ENCODE data around the gene CFAP54. TPM values are rescaled to one million over a fixed set of nuclear protein-coding genes. Genes with fewer than 3 reads are reported as not detected.

CFAP54 gene
- total RNA-seq, 1 experiment from 2014 or later = 0.64 TPM

GRCh38 chr12:96812153-96812552, 322.8 kb downstream of the CFAP54 start:
- Histone ChIP-seq H3K4me1 (ENCODE audit: control insufficient read depth, insufficient read depth, low read length) (no peaks in the 10 kb centered on the region), H3K4me3 (ENCODE audit: low read depth in 2 of 2, low read length in 2 of 2) (no peak overlapping the region), H3K36me3 (ENCODE audit: control insufficient read depth, insufficient read depth, low read length) (no peaks in the 10 kb centered on the region), H3K9me3 (ENCODE audit: control insufficient read depth, insufficient read depth, low read depth, low read length) (no peaks in the 10 kb centered on the region), H3K27ac (ENCODE audit: low read length) (no peak overlapping the region), H3K27me3 (ENCODE audit: control insufficient read depth, insufficient read depth, low read length) (no peaks in the 10 kb centered on the region)
- ChIA-PET CTCF (no interaction called here), POLR2A (no interaction called here)
- TF ChIP-seq POLR2AphosphoS5 (IDR thresholded peaks at IDR 0.05; ENCODE audit: low read depth, low read length) (no peak), REST (IDR thresholded peaks at IDR 0.05; ENCODE audit: insufficient read depth in 1 of 2, low read depth in 2 of 2, low read length in 1 of 2) (no peak), CTCF (IDR thresholded peaks at IDR 0.05) (no peak), TCF7L2 (IDR thresholded peaks at IDR 0.05; ENCODE audit: low read depth, low read length) (no peak), SIN3A (IDR thresholded peaks at IDR 0.05; ENCODE audit: borderline replicate concordance, insufficient read depth, low read depth, low read length) (no peak)
- intact Hi-C loops (cut with micrococcal nuclease; ENCODE audit: unreplicated experiment) (no loop called here), in situ Hi-C loops (cut with HindIII; ENCODE audit: low pct_unique_long_range_greater_than_20kb, low sequenced_read_pairs) (no loop called here)
- ATAC-seq (no peak), DNase-seq (ENCODE audit: low read depth, low spot score) (no peak)
- no TSS peak for BruUV-seq (replicated peaks)

- Histone ChIP-seq H3K27me3 (ENCODE audit: control insufficient read depth, insufficient read depth, low read length) (no peaks in the 10 kb centered on the region), H3K4me1 (ENCODE audit: control insufficient read depth, insufficient read depth, low read length) (no peaks in the 10 kb centered on the region), H3K27ac (ENCODE audit: low read length) (no peak overlapping the region), H3K9me3 (ENCODE audit: control insufficient read depth, insufficient read depth, low read depth, low read length) (no peaks in the 10 kb centered on the region), H3K36me3 (ENCODE audit: control insufficient read depth, insufficient read depth, low read length) (no peaks in the 10 kb centered on the region), H3K4me3 (ENCODE audit: low read depth in 2 of 2, low read length in 2 of 2) (no peak overlapping the region)
- no TSS peak for BruUV-seq (replicated peaks)
- DNase-seq (ENCODE audit: low read depth, low spot score) (no peak), ATAC-seq (no peak)
- CTCF ChIA-PET = no interaction called here
- intact Hi-C loops (cut with micrococcal nuclease; ENCODE audit: unreplicated experiment) (no loop called here), in situ Hi-C loops (cut with HindIII; ENCODE audit: low pct_unique_long_range_greater_than_20kb, low sequenced_read_pairs) (no loop called here)
- TF ChIP-seq POLR2AphosphoS5 (IDR thresholded peaks at IDR 0.05; ENCODE audit: low read depth, low read length) = no peak
- TF ChIP-seq REST (IDR thresholded peaks at IDR 0.05; ENCODE audit: insufficient read depth in 1 of 2, low read depth in 2 of 2, low read length in 1 of 2) = no peak
- no peak for TF ChIP-seq TCF7L2 (IDR thresholded peaks at IDR 0.05; ENCODE audit: low read depth, low read length)
- TF ChIP-seq SIN3A (IDR thresholded peaks at IDR 0.05; ENCODE audit: borderline replicate concordance, insufficient read depth, low read depth, low read length) = no peak
- TF ChIP-seq CTCF (IDR thresholded peaks at IDR 0.05) = no peak
- POLR2A ChIA-PET = no interaction called here
Observed at GRCh38 chr12:96814200-96814599, 324.8 kb downstream of the CFAP54 start.
